ENCODE measurements around the gene RSU1.

DNA sequence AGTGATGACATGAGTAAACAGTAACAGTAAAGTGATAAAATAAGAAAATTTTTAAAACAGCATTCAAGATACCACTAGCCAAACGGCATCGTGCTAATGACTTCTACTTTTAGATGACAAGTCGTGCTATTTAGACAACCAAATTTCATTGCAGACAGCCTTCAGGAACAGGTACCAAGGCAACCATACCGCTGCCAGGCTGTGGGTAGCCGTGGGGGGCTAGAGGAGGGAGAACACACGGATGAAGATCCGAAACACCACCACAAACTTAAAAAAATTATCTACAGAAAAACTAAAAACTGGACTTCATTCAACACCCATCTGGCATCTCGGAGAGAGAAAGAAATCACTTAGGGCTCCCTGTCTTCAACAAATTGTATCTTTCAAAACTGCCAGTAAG, 89.6 kb downstream of the RSU1 start:
- TF ChIP-seq, protein P1, sequence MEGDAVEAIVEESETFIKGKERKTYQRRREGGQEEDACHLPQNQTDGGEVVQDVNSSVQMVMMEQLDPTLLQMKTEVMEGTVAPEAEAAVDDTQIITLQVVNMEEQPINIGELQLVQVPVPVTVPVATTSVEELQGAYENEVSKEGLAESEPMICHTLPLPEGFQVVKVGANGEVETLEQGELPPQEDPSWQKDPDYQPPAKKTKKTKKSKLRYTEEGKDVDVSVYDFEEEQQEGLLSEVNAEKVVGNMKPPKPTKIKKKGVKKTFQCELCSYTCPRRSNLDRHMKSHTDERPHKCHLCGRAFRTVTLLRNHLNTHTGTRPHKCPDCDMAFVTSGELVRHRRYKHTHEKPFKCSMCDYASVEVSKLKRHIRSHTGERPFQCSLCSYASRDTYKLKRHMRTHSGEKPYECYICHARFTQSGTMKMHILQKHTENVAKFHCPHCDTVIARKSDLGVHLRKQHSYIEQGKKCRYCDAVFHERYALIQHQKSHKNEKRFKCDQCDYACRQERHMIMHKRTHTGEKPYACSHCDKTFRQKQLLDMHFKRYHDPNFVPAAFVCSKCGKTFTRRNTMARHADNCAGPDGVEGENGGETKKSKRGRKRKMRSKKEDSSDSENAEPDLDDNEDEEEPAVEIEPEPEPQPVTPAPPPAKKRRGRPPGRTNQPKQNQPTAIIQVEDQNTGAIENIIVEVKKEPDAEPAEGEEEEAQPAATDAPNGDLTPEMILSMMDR (IDR thresholded peaks at IDR 0.05; ENCODE audit: low read length): no peak
- TF ChIP-seq EZH2 (IDR thresholded peaks at IDR 0.05; ENCODE audit: borderline replicate concordance, low read length): no peak

All from OCI-LY1 (cell line).